ENCODE measurements around the gene ATP6V0B. TPM values are rescaled to one million over a fixed set of nuclear protein-coding genes. Genes with fewer than 3 reads are reported as not detected.

The ATP6V0B gene
- total and polyA plus RNA-seq, 8 donors: 56.5 to 239 (median 66.1) TPM

DNA sequence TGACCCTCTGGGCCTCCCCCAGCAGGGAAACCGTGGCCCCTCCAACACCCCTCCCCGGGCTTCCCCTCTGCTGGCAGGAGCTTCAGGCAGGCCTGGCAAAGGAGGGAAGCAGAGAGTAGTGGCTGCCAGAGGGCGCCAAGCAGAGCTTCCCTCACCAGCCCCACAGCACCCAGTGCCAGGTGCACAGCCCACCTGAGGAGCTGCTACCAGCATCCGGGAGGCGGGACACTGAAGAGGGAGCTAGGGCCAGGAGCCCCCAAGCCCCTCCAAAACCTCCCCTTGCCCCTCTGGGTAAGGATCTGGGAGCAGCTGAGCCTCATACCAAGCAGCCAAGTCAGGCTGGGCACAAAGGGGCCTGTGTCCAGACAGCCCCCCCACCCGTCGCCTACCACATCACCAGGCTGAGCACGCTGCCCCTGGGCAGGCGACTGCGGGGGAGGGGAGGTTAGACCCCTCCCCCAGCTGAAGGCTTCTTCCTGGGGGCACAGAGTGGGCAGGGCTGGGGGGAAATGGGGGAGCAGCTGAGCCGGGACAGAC is 36.2 kb downstream of the ATP6V0B start:
- H3K27ac ChIP-seq: no peak overlapping the region
- H3K9me3 ChIP-seq: no peaks in the 10 kb centered on the region
- H3K27me3 ChIP-seq: no peaks in the 10 kb centered on the region
- intact Hi-C loops (cut with DNase I): no loop called here
- H3K4me3 ChIP-seq: no peak overlapping the region
- no peak for ATAC-seq
- peaks cover 0 to under 1% of the 10 kb centered on the region in 2 donors for H3K4me1 ChIP-seq
- no peak for TF ChIP-seq CTCF (IDR thresholded peaks at IDR 0.05)
- no peaks in the 10 kb centered on the region for H3K36me3 ChIP-seq
- no peak for DNase-seq

GRCh38 chr1:44012404-44012803 is 37.6 kb downstream of the ATP6V0B start:
- no peak for DNase-seq
- ATAC-seq: no peak
- H3K36me3 ChIP-seq: no peaks in the 10 kb centered on the region
- H3K9me3 ChIP-seq: no peaks in the 10 kb centered on the region
- no peak for TF ChIP-seq CTCF (IDR thresholded peaks at IDR 0.05)
- no peaks in the 10 kb centered on the region for H3K4me1 ChIP-seq
- no peak overlapping the region for H3K4me3 ChIP-seq
- intact Hi-C loops (cut with DNase I): no loop called here
- H3K27me3 ChIP-seq: no peaks in the 10 kb centered on the region
- no peak overlapping the region for H3K27ac ChIP-seq

DNA sequence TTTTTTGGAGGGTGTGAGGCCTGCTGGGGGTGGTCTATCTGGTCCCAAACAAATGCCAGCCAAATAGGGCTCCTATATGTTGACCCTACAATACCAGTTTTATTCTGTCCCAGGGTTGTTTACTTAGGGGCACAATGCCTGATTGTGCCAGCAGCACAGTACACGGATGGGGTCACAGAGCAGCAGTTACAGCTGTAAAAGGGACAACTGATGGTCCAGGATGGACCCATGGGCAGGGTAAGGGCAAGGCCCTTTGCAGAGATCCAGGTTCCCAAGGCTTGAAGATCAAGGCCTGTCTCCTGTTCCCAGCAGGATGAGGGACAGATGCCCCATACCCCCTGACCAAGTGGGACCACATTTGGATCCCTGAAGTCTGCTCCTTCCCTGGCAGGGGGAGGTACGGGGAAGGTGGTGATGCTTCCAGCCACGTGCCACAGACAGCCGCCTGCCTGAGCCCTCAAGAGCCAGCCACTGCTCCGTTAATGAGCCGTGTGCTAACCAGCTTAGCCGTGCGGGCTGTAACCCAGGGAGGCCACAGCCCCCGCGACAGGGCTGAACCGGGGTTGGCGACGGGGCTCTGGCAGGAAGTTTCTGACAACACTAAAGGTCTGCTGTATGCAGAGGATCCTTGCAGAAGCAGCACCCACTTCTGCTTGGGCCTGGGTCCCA is 38.3 kb downstream of the ATP6V0B start:
- Histone ChIP-seq H3K36me3 (no peaks in the 10 kb centered on the region), H3K4me3 (no peak overlapping the region), H3K4me1 (no peaks in the 10 kb centered on the region), H3K9me3 (no peaks in the 10 kb centered on the region), H3K27me3 (no peaks in the 10 kb centered on the region), H3K27ac (no peak overlapping the region)
- ATAC-seq (no peak), DNase-seq (no peak)
- no peak for TF ChIP-seq CTCF (IDR thresholded peaks at IDR 0.05)
- intact Hi-C loops (cut with DNase I): no loop called here

DNA sequence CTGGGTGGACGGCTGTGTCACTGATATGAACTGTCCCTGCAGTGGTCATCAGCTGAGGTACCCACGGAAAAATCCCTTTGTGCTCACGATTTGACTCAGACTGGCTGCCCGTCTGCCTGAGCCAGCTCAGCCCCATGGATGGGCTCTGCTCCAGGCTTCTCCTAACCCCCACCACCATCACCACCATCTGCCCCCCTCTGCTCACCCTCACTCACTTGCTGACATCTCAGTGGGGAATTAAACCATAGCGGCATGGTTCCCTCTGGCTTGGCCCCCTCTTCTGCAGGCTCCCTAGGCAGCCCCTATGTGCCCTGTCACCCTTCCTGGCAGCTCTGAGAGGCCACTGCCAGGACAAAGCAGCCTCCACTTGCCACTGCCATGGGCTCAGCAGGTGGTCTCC is 39.2 kb downstream of the ATP6V0B start:
- Histone ChIP-seq H3K9me3 (no peaks in the 10 kb centered on the region), H3K27me3 (no peaks in the 10 kb centered on the region), H3K4me3 (no peak overlapping the region), H3K4me1 (no peaks in the 10 kb centered on the region), H3K27ac (no peak overlapping the region), H3K36me3 (no peaks in the 10 kb centered on the region)
- TF ChIP-seq CTCF (IDR thresholded peaks at IDR 0.05): no peak
- intact Hi-C loops (cut with DNase I): no loop called here
- no peak for DNase-seq
- no peak for ATAC-seq

DNA sequence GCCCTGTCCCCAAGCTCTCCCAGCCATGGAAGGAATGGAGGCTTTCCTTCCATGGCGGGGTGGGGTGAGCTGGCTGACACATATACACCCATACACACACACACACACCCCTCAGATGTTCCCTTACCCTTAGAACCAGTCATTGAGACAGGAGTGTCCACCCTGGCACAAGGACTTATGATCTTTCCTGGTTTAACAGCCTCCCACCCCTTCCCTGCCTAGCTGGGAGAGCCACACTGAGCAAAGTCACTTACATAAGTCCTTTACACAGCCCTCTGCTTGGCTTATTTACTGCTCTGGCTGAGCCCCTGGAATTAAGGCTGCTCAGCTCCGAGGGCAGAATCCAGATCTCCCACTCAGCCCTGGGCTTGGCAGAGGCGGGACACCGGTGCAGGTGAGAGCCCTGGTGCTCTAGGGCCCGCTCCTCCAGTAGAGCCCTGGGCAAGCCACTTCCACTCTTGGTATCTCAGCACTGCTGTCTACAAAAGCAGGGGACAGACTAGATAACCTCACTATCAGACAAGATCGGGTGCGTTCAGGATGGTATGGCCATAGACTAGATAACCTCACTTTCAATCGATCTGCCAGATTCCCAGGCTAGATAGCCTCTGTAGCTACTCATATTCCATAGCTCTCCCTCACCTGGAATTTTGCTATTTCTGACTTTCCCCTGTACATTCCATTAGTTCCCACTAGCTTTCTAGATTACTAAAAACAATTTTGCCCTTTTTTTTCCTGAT is 39.8 kb downstream of the ATP6V0B start:
- H3K4me1 ChIP-seq: no peaks in the 10 kb centered on the region
- no peak overlapping the region for H3K27ac ChIP-seq
- H3K27me3 ChIP-seq: no peaks in the 10 kb centered on the region
- H3K36me3 ChIP-seq: no peaks in the 10 kb centered on the region
- TF ChIP-seq CTCF (IDR thresholded peaks at IDR 0.05): no peak
- ATAC-seq (no peak), DNase-seq (no peak)
- H3K4me3 ChIP-seq: no peak overlapping the region
- no peaks in the 10 kb centered on the region for H3K9me3 ChIP-seq
- intact Hi-C loops (cut with DNase I): no loop called here
